HG03520 (cell line): ENCODE data around the gene MVD.

ENCODE experiments used
- ATAC-seq: cut with Tn5 transposase; IDR thresholded peaks from one replicate; pipeline ENCODE4 v1.9.1; 2021; ENCODE audit warnings: mild to moderate bottlenecking, moderate library complexity; ENCODE audit not compliant: unreplicated experiment

The MVD gene

GRCh38 chr16:88645941-88646340 lies 16.9 kb downstream of the MVD start:
- ATAC-seq: no peak

DNA sequence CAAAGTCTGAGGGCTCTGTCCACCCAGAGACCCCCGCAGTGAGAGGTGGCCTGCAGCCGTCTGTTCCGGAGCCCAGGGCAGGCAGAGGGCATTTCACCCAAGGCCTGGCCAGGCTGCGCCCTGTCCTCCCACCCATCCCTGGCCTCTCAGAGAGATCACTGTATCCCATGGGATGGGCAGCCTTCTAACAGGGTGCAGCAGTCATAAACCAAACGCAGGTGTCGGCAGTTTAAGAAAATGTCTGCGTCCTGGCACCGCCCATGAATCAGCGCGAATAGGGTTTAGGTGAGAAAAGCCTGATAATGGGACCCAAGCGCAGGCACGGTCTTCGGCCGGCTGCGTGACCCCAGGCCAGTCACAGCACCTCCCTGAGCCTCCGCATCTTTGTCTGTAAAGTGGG lies 17.4 kb downstream of the MVD start:
- no peak for ATAC-seq

DNA sequence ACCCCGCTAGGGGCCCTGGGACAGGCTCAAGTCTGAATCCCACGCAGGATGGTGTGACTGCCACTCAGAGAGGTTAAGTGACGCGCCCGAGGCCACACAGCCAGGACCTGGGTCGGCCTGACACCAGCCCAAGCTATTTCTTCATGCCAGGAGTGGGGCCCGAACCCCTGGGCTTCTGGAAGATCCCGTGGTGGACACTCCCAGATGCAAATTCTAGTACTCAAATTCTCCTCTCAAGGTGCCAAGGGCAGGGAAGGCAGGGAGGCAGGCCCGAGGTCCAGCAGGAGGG lies 19.3 kb downstream of the MVD start:
- ATAC-seq: no peak

- no peak for ATAC-seq
Observed at GRCh38 chr16:88642881-88643643, 19.8 kb downstream of the MVD start.

DNA sequence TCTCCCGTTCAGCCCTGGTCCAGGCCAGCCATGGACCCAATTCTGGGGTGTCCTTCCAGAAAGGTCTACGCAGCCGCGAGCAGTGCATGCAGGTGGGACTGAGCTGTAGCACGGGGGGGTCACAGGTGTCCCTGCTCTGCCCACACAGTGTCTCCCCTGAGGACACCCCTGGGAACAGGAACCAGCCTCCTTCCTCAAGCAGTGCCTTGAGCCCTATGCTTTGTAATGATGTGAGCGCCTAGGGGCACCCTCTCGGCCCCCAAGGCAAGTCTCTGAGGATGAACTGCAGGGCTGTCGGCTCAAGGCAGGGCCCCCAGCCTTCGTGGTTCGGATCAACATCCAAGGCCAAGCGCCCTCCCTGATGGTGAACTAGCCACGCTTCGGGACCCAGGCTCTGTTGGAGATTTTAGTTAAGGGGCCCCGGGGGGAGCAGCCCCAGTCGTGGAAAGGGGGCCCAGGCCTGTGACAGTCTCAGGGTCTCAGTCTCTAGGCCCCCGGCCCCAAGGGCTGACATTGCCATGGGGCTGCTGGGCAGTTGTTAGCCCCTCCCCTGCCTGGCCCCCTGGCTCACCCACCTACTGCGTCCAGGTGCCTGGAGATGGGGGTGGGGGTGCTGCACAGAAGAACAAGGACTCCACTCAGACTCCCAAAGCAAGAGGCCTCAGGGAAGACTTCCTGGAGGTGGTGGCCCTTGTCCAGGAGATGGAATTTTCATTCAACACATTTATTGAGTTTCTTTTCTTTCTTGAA lies 22.2 kb downstream of the MVD start:
- no peak for ATAC-seq

- ATAC-seq: no peak
Observed at GRCh38 chr16:88640039-88640495, 22.8 kb downstream of the MVD start.

GRCh38 chr16:88639231-88640038 lies 23.5 kb downstream of the MVD start:
- no peak for ATAC-seq

DNA sequence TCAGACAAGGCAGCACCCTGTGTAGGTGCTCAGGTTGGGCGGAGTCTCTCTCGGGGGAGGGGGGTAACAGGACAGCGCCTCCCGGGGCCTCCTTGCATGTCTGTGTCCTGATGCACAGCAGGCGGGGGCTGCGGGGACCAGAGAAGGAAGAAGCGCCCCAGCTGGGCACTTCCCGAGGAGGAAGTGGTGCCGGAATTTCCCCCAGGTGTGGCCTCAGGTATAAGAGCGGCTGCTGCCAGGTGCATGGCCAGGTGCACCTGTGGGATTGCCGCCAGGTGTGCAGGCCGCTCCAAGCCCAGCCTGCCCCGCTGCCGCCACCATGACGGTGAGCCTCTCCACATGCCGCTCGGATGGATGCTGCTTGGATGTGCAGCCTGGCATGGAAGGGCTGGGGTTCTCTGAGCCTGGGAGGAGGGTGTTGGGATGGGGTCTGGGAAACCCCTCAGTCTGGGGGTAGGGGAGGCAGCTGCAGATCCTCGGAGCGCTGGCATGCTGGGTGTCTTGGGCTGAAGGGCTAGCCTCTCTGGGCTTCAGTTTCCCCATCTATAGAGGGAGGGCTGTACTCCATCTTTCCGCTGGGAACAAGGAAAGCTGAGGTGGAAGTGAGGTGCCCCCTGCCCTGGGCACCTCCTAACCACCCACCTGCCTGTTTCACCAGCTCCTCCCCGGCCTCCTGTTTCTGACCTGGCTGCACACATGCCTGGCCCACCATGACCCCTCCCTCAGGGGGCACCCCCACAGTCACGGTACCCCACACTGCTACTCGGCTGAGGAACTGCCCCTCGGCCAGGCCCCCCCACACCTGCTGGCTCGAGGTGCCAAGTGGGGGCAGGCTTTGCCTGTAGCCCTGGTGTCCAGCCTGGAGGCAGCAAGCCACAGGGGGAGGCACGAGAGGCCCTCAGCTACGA lies 24.3 kb downstream of the MVD start, which contains the start of gene IL17C:
TSS of gene IL17C (plus strand) at position 250 of the 908 bp plus-strand sequence. CDS start at position 320, 70 bp downstream.
- no peak for ATAC-seq

DNA sequence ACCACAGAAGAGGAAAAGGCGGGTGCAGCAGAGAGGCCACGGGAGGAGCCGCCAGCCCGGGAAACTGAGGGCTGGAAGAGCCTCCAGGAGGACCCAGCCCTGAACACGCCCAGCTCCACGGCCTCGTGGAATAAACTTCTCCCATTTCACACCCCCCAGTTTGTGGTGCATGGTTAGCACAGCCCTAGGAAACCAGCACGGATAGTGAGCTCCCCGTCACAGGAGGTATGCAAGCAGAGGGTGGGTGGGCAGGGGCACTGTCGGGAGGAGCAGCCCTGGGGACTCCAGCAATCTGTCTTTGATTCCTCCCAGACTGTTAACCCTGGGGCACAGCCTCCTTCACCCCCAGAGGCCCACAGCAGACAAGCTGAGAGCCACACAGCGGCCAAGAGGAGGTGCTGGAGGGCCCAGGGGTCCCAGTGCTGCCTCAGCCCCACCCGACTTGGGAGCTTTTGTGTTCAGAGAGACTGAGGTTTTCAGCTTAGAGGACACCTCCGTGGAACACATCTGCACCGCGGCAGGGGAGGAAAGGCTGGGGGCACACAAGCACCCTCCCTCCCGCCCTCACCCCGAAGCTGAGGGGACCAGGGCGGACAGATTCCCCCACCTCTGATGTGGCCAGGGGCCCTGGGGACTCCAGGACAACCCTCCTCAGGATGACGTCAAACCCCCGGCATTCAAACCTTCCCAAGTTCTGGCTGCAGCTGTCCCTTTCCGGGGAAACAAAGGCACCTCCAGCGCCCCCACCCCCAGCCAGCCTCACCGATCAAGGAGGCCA lies 26.2 kb downstream of the MVD start:
- no peak for ATAC-seq

DNA sequence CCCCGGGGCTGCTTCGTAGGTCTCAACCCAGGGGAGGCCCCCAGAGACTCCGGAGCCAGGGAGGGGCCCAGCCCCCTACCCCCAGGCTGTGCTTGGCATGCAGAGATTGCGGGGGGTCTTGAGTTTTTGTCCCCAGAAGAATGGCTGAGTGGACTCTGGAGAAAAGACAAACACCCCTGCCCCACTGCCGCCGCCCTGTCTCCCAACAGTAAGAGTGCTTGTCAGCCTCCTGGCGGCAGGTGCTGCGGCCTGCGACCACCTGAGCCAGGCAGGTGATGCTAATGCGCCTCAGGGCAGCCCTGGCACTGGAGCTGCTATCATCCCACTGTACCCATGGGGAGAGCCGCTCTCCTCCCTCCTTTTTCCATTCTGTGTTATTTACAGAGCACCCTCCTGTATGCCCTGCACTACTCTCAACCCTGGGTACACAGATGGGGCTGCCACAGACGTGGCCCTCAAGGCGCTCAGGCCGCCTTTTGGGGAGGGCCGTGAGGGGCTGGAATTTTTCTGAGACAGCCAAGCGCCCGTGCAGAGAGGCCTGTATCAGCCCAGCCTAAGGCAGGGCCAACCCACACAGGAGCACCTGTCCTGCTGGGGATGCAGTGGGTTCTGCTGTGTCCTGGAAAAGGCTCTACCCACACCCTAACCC lies 27.1 kb downstream of the MVD start:
- ATAC-seq: no peak

DNA sequence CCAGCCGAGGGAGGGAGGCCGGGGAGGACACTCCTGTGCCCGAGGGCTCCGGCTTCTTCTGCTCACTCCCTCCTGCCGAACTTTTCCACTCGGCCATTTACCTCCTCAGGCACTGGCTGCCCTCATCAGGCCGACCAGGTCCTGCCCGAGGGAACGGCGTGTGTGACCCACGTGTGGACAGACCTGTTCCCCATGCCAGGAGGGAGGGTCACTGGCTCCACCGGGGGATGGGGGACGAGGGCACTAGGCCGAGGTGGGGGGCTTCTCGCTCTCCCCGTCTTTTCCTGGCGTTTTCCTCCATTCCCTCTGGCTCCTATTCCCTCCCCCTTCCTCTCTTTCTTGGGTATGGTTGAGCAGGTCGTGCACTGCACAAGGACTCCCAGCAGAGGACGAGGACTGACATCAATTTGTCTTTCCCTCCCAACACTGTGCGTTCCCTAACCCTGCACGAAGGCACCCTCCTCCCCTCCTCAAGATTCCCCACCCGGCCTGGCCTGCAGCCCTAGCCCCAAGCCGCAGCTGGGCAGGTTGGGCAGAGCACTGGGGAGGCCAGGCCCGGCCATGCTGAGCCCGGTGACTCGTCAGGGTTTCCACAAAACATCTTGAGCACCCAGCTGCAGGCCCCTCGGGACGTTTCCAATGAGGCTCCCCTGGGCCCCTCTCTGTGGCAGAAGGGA lies 27.8 kb downstream of the MVD start:
- ATAC-seq: no peak

GRCh38 chr16:88634141-88634993 lies 28.5 kb downstream of the MVD start:
- ATAC-seq: no peak

- ATAC-seq: no peak
Observed at GRCh38 chr16:88633684-88634140, 29.2 kb downstream of the MVD start.

- ATAC-seq: no peak
Observed at GRCh38 chr16:88632587-88632930, 30.3 kb downstream of the MVD start.

GRCh38 chr16:88631920-88632586 lies 30.8 kb downstream of the MVD start:
- no peak for ATAC-seq

DNA sequence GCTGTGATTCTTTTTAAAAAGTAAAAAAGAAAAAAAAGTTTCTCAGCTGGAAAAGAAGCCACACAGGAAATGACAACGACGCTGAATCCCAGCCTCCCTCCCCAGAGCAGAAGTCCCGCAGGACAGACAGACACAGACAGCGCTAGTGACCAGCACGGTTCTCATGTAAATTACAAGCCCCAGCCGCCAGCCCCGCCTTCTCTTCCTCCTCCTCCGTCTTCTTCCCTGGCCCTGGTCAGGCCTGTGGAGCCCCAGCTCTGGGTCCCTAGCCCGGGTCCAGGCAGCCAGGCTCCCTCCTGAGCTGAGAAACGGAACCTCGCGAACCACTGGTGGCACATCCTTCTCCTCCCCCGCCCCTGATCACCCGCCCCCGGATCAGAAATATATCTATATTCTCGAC lies 31.5 kb downstream of the MVD start:
- ATAC-seq: no peak

- no peak for ATAC-seq
Observed at GRCh38 chr16:88630941-88631340, 31.9 kb downstream of the MVD start.
